Fibroblast of mammary gland (primary cell): ENCODE results near the gene KRTAP5-3.

ENCODE experiments used
- DNase-seq: peaks from one replicate; pipeline ENCODE4 v3.0.0-alpha.2; 2010; ENCODE audit warnings: low read depth
- H3K4me3 ChIP-seq: 2 replicates; pipeline ENCODE4 v1.5.1; 2011; ENCODE audit warnings: low read depth, mild to moderate bottlenecking, low read length, moderate library complexity; ENCODE audit not compliant: control insufficient read depth
- CTCF ChIP-seq: conservative IDR thresholded peaks from 2 replicates; pipeline ENCODE4 v1.5.1; 2011; ENCODE audit warnings: low read depth, low read length, inconsistent platforms; ENCODE audit not compliant: control insufficient read depth, insufficient read depth

The KRTAP5-3 gene

DNA sequence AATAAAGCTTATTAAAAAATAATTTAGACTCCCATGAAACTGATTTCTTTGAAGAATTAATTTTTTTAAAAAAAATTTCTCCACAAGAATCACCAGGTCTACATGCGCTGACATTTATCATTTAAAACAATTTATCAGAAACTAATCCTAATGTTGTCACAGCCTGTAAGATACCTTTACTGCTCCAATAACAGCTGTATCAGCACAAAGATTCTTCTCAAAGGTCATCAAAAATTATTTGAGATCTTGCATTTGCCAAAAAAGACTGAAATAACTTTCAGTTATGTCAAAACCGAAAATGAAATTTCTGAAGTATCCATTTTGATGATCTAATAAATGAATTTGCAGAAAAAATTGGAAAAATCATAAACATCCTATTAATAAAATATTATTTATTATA is 29.4 kb upstream of the KRTAP5-3 start:
- no peak for TF ChIP-seq CTCF
- no peak overlapping the region for H3K4me3 ChIP-seq
- no peak for DNase-seq

DNA sequence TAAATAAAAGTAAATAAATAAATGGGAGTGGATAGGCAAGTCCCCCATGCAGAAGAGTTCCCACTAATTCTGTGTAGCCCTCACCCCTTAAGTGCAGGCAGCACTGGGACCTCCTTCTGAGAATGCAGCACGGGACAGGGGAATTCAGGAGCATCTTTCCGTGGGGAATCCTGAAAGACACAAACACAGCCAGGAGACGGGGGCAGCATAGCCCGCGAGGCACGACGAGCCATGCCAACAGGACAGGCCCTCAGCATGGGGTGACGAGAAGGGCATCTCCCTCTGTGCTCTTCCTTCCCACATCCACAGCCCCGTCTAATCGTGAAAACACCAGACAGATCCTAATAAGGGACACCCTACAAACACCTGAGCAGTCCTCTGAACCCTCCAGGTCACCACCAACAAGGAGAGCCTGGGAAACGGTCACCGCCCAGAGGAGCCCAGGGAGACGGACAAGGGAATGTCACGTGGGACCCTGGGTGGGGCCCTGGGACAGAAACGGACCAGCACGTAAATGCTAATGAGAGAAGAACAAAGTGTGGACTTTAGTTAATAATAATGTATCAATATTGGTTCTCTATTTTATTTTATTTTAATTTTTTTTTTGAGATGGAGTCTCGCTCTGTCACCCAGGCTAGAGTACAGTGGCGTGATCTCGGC is 28.2 kb upstream of the KRTAP5-3 start:
- no peak for TF ChIP-seq CTCF
- no peak overlapping the region for H3K4me3 ChIP-seq
- no peak for DNase-seq

GRCh38 chr11:1633864-1634263 is 25.6 kb upstream of the KRTAP5-3 start:
- no peak overlapping the region for H3K4me3 ChIP-seq
- DNase-seq: no peak
- TF ChIP-seq CTCF: no peak

- DNase-seq: no peak
- H3K4me3 ChIP-seq: no peak overlapping the region
- TF ChIP-seq CTCF: no peak
These were observed 23.9 kb upstream of the KRTAP5-3 start for GRCh38 chr11:1632053-1632714.

- no peak for TF ChIP-seq CTCF
- H3K4me3 ChIP-seq: no peak overlapping the region
- DNase-seq: no peak
These were observed 22.9 kb upstream of the KRTAP5-3 start for GRCh38 chr11:1631066-1631568.

GRCh38 chr11:1630271-1630670 is 22.0 kb upstream of the KRTAP5-3 start:
- no peak for TF ChIP-seq CTCF
- DNase-seq: no peak
- H3K4me3 ChIP-seq: no peak overlapping the region
